ENCODE data around the gene MTHFD2L.

DNA sequence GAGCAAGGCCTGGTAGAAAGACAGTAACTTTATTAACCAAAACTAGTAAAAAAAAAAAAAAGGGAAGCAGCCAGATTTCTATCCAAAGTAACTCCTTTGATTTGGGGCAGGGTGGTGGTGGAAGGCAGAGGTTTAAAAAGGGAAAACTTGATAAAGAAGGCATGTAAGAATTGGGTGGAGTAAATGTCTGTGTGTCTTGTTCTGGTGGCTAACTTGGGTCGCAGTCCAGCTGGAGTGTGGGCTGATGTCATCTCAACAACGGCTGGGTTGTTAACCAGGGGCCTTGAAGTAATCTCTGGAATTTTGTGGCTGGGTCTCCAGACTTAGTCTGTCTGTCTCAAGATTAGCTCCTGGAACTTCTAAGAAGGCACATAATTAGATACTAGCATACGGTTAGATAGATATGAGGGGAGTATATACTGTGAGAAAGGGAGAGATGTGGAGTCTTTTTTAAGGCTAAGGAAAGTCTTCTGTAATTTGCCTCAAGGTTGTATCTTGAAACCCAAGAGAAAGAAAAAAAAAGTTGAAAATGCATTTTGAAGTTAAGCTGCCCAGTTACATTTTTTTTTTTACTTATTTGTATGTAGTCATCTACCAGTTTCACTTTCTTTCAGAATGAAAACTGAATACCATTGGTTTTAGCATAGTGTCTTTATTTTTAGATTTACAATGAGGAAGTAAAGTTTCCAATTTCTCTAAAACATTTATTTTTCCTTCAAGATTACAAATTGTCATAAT lies 48.3 kb downstream of the MTHFD2L start:
- TF ChIP-seq, protein P1, sequence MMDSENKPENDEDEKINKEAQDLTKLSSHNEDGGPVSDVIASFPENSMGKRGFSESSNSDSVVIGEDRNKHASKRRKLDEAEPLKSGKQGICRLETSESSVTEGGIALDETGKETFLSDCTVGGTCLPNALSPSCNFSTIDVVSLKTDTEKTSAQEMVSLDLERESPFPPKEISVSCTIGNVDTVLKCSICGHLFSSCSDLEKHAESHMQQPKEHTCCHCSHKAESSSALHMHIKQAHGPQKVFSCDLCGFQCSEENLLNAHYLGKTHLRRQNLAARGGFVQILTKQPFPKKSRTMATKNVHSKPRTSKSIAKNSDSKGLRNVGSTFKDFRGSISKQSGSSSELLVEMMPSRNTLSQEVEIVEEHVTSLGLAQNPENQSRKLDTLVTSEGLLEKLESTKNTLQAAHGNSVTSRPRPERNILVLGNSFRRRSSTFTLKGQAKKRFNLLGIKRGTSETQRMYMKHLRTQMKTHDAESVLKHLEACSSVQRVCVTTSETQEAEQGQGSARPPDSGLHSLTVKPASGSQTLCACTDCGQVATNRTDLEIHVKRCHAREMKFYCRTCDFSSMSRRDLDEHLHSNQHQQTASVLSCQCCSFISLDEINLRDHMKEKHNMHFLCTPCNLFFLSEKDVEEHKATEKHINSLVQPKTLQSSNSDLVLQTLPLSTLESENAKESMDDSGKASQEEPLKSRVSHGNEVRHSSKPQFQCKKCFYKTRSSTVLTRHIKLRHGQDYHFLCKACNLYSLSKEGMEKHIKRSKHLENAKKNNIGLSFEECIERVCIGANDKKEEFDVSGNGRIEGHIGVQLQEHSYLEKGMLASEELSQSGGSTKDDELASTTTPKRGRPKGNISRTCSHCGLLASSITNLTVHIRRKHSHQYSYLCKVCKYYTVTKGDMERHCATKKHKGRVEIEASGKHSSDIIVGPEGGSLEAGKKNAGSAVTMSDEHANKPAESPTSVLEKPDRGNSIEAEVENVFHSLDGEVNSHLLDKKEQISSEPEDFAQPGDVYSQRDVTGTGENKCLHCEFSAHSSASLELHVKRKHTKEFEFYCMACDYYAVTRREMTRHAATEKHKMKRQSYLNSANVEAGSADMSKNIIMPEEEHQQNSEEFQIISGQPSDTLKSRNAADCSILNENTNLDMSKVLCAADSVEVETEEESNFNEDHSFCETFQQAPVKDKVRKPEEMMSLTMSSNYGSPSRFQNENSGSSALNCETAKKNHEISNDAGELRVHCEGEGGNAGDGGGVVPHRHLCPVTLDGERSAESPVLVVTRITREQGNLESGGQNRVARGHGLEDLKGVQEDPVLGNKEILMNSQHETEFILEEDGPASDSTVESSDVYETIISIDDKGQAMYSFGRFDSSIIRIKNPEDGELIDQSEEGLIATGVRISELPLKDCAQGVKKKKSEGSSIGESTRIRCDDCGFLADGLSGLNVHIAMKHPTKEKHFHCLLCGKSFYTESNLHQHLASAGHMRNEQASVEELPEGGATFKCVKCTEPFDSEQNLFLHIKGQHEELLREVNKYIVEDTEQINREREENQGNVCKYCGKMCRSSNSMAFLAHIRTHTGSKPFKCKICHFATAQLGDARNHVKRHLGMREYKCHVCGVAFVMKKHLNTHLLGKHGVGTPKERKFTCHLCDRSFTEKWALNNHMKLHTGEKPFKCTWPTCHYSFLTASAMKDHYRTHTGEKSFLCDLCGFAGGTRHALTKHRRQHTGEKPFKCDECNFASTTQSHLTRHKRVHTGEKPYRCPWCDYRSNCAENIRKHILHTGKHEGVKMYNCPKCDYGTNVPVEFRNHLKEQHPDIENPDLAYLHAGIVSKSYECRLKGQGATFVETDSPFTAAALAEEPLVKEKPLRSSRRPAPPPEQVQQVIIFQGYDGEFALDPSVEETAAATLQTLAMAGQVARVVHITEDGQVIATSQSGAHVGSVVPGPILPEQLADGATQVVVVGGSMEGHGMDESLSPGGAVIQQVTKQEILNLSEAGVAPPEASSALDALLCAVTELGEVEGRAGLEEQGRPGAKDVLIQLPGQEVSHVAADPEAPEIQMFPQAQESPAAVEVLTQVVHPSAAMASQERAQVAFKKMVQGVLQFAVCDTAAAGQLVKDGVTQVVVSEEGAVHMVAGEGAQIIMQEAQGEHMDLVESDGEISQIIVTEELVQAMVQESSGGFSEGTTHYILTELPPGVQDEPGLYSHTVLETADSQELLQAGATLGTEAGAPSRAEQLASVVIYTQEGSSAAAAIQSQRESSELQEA (IDR thresholded peaks at IDR 0.05; ENCODE audit: low read depth): no peak
- TF ChIP-seq KLF13 (tag; IDR thresholded peaks at IDR 0.05; ENCODE audit: borderline replicate concordance, low read depth) (no peak), RAD21 (CRISPR knock-in tag; conservative IDR thresholded peaks at IDR 0.05 in 1 of 2, IDR thresholded peaks at IDR 0.05 in 1 of 2) (no peak), HDAC2 (IDR thresholded peaks at IDR 0.05) (peak; percentile 83), XRCC5 (IDR thresholded peaks at IDR 0.05; ENCODE audit: low read depth, low read length) (no peak), ARNT (IDR thresholded peaks at IDR 0.05) (no peak), U2AF2 (optimal IDR thresholded peaks at IDR 0.05; ENCODE audit: low read depth, low read length) (no peak), LARP7 (IDR thresholded peaks at IDR 0.05) (no peak), ZC3H4 (CRISPR knock-in tag; IDR thresholded peaks at IDR 0.05; ENCODE audit: borderline replicate concordance) (no peak), ZFP36 (IDR thresholded peaks at IDR 0.05; ENCODE audit: low read depth, low read length, partially characterized antibody) (no peak), FOXM1 (IDR thresholded peaks at IDR 0.05; ENCODE audit: low read depth) (peak; percentile 58; the same call in 1 of the 2 replicates), FOXM1 (CRISPR knock-in tag; IDR thresholded peaks at IDR 0.05; ENCODE audit: low read depth) (no peak)
- TF ChIP-seq, protein P2, sequence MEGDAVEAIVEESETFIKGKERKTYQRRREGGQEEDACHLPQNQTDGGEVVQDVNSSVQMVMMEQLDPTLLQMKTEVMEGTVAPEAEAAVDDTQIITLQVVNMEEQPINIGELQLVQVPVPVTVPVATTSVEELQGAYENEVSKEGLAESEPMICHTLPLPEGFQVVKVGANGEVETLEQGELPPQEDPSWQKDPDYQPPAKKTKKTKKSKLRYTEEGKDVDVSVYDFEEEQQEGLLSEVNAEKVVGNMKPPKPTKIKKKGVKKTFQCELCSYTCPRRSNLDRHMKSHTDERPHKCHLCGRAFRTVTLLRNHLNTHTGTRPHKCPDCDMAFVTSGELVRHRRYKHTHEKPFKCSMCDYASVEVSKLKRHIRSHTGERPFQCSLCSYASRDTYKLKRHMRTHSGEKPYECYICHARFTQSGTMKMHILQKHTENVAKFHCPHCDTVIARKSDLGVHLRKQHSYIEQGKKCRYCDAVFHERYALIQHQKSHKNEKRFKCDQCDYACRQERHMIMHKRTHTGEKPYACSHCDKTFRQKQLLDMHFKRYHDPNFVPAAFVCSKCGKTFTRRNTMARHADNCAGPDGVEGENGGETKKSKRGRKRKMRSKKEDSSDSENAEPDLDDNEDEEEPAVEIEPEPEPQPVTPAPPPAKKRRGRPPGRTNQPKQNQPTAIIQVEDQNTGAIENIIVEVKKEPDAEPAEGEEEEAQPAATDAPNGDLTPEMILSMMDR (IDR thresholded peaks at IDR 0.05 in 2 of 3, conservative IDR thresholded peaks at IDR 0.05 in 1 of 3; ENCODE audit: insufficient read depth in 2 of 3, low read depth in 1 of 3, low read length in 3 of 3): no peak
- TF ChIP-seq, protein P3, sequence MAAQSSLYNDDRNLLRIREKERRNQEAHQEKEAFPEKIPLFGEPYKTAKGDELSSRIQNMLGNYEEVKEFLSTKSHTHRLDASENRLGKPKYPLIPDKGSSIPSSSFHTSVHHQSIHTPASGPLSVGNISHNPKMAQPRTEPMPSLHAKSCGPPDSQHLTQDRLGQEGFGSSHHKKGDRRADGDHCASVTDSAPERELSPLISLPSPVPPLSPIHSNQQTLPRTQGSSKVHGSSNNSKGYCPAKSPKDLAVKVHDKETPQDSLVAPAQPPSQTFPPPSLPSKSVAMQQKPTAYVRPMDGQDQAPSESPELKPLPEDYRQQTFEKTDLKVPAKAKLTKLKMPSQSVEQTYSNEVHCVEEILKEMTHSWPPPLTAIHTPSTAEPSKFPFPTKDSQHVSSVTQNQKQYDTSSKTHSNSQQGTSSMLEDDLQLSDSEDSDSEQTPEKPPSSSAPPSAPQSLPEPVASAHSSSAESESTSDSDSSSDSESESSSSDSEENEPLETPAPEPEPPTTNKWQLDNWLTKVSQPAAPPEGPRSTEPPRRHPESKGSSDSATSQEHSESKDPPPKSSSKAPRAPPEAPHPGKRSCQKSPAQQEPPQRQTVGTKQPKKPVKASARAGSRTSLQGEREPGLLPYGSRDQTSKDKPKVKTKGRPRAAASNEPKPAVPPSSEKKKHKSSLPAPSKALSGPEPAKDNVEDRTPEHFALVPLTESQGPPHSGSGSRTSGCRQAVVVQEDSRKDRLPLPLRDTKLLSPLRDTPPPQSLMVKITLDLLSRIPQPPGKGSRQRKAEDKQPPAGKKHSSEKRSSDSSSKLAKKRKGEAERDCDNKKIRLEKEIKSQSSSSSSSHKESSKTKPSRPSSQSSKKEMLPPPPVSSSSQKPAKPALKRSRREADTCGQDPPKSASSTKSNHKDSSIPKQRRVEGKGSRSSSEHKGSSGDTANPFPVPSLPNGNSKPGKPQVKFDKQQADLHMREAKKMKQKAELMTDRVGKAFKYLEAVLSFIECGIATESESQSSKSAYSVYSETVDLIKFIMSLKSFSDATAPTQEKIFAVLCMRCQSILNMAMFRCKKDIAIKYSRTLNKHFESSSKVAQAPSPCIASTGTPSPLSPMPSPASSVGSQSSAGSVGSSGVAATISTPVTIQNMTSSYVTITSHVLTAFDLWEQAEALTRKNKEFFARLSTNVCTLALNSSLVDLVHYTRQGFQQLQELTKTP (IDR thresholded peaks at IDR 0.05; ENCODE audit: low read depth in 1 of 2, partially characterized antibody in 2 of 2): no peak
- TF ChIP-seq, protein P4, sequence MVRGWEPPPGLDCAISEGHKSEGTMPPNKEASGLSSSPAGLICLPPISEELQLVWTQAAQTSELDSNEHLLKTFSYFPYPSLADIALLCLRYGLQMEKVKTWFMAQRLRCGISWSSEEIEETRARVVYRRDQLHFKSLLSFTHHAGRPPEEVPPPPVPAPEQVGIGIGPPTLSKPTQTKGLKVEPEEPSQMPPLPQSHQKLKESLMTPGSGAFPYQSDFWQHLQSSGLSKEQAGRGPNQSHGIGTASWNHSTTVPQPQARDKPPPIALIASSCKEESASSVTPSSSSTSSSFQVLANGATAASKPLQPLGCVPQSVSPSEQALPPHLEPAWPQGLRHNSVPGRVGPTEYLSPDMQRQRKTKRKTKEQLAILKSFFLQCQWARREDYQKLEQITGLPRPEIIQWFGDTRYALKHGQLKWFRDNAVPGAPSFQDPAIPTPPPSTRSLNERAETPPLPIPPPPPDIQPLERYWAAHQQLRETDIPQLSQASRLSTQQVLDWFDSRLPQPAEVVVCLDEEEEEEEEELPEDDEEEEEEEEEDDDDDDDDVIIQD (CRISPR knock-in tag; IDR thresholded peaks at IDR 0.05): no peak

Measured in K562 (cell line).